ENCODE data around the gene SGPP2. TPM values are rescaled to one million over a fixed set of nuclear protein-coding genes. Genes with fewer than 3 reads are reported as not detected.
A peak's percentile ranks its signal among the peaks of the same experiment; 100 is the strongest.
"Not testable (repeated sequence)": the region's sequence is repeated elsewhere in the genome, so short reads cannot be mapped to it uniquely, and the experiment has no call there.

SGPP2 gene
- polyA plus RNA-seq, 6 donors from 2014 or later: 0.15 to 0.17 TPM; not detected in 4

- Mint-ChIP-seq H3K4me1 (no peaks in the 10 kb centered on the region), H3K27me3 (no peaks in the 10 kb centered on the region), H3K9me3 (no peaks in the 10 kb centered on the region), H3K27ac (peak overlapping the region in 1 of 6 donors; percentile 33), H3K4me3 (no peak overlapping the region), H3K36me3 (peaks cover 6 to 7% of the 10 kb centered on the region in 2 donors)
- no peak for ATAC-seq (ENCODE audit: low read depth in 2 of 2)
- no peak for DNase-seq
Observed at GRCh38 chr2:222563936-222564335, 139.6 kb downstream of the SGPP2 start.

DNA sequence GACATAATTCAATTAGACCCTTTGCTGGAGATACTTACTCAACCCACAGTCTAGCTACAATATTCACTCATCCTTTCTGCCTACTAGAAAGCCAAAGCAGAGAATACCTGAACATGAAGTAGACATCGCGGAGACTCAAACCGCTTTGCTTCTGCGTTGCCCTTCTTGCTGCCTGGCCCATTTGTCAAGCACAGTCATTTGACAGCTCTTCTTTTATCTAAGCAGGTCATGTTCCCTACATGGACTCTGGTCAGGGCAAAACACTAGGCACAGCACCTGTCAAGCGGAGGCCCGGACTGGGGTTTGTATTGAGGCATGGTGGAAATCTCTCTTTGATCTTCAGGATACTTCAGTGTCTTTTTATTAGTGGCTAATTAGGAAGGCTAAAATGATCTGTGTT lies 141.9 kb downstream of the SGPP2 start:
- Mint-ChIP-seq H3K4me1 (no peaks in the 10 kb centered on the region), H3K27ac (no peak overlapping the region), H3K4me3 (no peak overlapping the region), H3K9me3 (no peaks in the 10 kb centered on the region), H3K36me3 (peaks cover 7 to 20% of the 10 kb centered on the region in 2 donors), H3K27me3 (no peaks in the 10 kb centered on the region)
- ATAC-seq (ENCODE audit: low read depth in 2 of 2) (no peak), DNase-seq (no peak)

- Mint-ChIP-seq H3K9me3 (no peaks in the 10 kb centered on the region), H3K4me1 (no peaks in the 10 kb centered on the region), H3K27ac (no peak overlapping the region), H3K27me3 (no peaks in the 10 kb centered on the region), H3K4me3 (no peak overlapping the region), H3K36me3 (peaks cover 15 to 27% of the 10 kb centered on the region in 2 donors)
- no peak for DNase-seq
- ATAC-seq (ENCODE audit: low read depth in 2 of 2): no peak
Observed at GRCh38 chr2:222568865-222569264, 144.5 kb downstream of the SGPP2 start.

DNA sequence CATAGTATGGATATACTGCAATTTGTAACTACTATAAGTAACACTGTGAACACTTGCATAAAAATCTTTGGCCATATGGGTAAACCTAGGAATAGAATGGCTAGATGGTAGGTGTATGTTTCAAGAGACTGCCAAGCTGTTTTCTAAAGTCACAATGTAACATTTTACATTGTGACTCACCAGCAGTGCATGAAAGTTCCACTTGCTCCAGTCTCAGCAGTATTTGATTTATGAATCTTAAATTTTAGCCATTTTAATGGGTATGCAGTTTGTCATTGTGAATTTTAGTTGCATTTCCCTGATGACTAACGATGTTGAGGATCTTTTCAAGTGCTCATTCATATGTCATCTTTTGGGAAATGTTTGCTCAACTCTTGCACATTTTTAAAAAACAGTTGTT lies 145.5 kb downstream of the SGPP2 start:
- ATAC-seq (ENCODE audit: low read depth in 2 of 2) (no peak), DNase-seq (no peak)
- Mint-ChIP-seq H3K9me3 (no peaks in the 10 kb centered on the region), H3K4me1 (no peaks in the 10 kb centered on the region), H3K4me3 (no peak overlapping the region), H3K27me3 (no peaks in the 10 kb centered on the region), H3K36me3 (peaks cover 24 to 27% of the 10 kb centered on the region in 2 donors), H3K27ac (peak overlapping the region in 2 of 6 donors; percentile 65 to 81)

GRCh38 chr2:222572264-222572721 lies 147.9 kb downstream of the SGPP2 start:
- Mint-ChIP-seq H3K4me1 (no peaks in the 10 kb centered on the region), H3K27me3 (no peaks in the 10 kb centered on the region), H3K4me3 (no peak overlapping the region), H3K27ac (peak overlapping the region in 2 of 6 donors; percentile 4 to 82), H3K36me3 (peaks cover 21 to 24% of the 10 kb centered on the region in 2 donors), H3K9me3 (no peaks in the 10 kb centered on the region)
- DNase-seq (no peak), ATAC-seq (ENCODE audit: low read depth in 2 of 2) (no peak)

GRCh38 chr2:222572751-222573174 lies 148.4 kb downstream of the SGPP2 start:
- DNase-seq (no peak), ATAC-seq (ENCODE audit: low read depth in 2 of 2) (no peak)
- no peaks in the 10 kb centered on the region for H3K4me1 Mint-ChIP-seq
- H3K4me3 Mint-ChIP-seq: no peak overlapping the region
- H3K9me3 Mint-ChIP-seq: no peaks in the 10 kb centered on the region
- H3K27me3 Mint-ChIP-seq: no peaks in the 10 kb centered on the region
- peak overlapping the region in 1 of 6 donors; percentile 80 for H3K27ac Mint-ChIP-seq
- H3K36me3 Mint-ChIP-seq: peaks cover 21 to 22% of the 10 kb centered on the region in 2 donors

GRCh38 chr2:222575618-222576017 lies 151.3 kb downstream of the SGPP2 start:
- Mint-ChIP-seq H3K4me3 (no peak overlapping the region), H3K27ac (no peak overlapping the region), H3K27me3 (no peaks in the 10 kb centered on the region), H3K36me3 (peaks cover 17 to 18% of the 10 kb centered on the region in 2 donors), H3K9me3 (no peaks in the 10 kb centered on the region), H3K4me1 (peaks cover 0 to 4% (median 0%) of the 10 kb centered on the region in 3 donors)
- no peak for ATAC-seq (ENCODE audit: low read depth in 2 of 2)
- DNase-seq: no peak

GRCh38 chr2:222576171-222577081 lies 152.1 kb downstream of the SGPP2 start:
- H3K36me3 Mint-ChIP-seq: peaks cover 14 to 17% of the 10 kb centered on the region in 2 donors

GRCh38 chr2:222577341-222577740 lies 153.0 kb downstream of the SGPP2 start:
- Mint-ChIP-seq H3K9me3 (no peaks in the 10 kb centered on the region), H3K36me3 (peaks cover 9 to 18% of the 10 kb centered on the region in 2 donors), H3K27ac (no peak overlapping the region), H3K4me1 (peaks cover 0 to 9% (median 0%) of the 10 kb centered on the region in 3 donors), H3K4me3 (no peak overlapping the region), H3K27me3 (no peaks in the 10 kb centered on the region)
- ATAC-seq (ENCODE audit: low read depth in 2 of 2) (no peak), DNase-seq (no peak)

More at GRCh38 chr2:222576171-222577081, 152.1 kb downstream of the SGPP2 start:
- H3K4me1 Mint-ChIP-seq: peaks cover 0 to 9% (median 0%) of the 10 kb centered on the region in 3 donors
- DNase-seq: no peak
- H3K9me3 Mint-ChIP-seq: no peaks in the 10 kb centered on the region
- no peaks in the 10 kb centered on the region for H3K27me3 Mint-ChIP-seq
- no peak overlapping the region for H3K4me3 Mint-ChIP-seq
- no peak for ATAC-seq (ENCODE audit: low read depth in 2 of 2)
- H3K27ac Mint-ChIP-seq: peak overlapping the region in 3 of 6 donors; percentile 14 to 79 (median 50)

DNA sequence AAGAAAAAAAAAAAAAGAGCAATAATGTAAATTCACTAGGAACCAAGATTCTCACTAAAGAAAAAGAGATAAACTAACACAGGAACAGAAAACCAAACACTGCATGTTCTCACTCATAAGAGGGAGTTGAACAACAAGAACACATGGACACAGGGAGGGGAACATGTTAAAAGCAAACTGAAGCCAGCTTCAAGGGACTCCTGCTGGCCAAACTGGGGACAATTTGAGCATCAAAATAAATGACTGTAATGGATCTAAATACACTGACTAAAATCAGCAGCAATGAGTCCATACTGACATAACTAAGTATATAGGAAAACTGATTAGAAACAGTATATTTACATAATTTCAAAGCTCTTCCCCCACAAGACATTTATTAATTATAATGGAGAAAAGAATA lies 158.6 kb downstream of the SGPP2 start:
- Mint-ChIP-seq H3K9me3 (peaks cover 0 to 4% (median 0%) of the 10 kb centered on the region in 7 donors), H3K4me3 (no peak overlapping the region), H3K36me3 (peaks cover 23 to 40% of the 10 kb centered on the region in 2 donors), H3K27ac (no peak overlapping the region), H3K4me1 (peaks cover 4 to 13% (median 12%) of the 10 kb centered on the region in 3 donors), H3K27me3 (no peaks in the 10 kb centered on the region)
- ATAC-seq (ENCODE audit: low read depth in 2 of 2) (no peak), DNase-seq (no peak)

GRCh38 chr2:222584589-222584988 lies 160.2 kb downstream of the SGPP2 start:
- H3K27me3 Mint-ChIP-seq; H3K4me3 Mint-ChIP-seq; DNase-seq; ATAC-seq (ENCODE audit: low read depth in 2 of 2); H3K9me3 Mint-ChIP-seq; H3K27ac Mint-ChIP-seq: not testable (repeated sequence)
- H3K4me1 Mint-ChIP-seq: peaks cover 4 to 13% (median 12%) of the 10 kb centered on the region in 3 donors
- peaks cover 23 to 35% of the 10 kb centered on the region in 2 donors for H3K36me3 Mint-ChIP-seq

DNA sequence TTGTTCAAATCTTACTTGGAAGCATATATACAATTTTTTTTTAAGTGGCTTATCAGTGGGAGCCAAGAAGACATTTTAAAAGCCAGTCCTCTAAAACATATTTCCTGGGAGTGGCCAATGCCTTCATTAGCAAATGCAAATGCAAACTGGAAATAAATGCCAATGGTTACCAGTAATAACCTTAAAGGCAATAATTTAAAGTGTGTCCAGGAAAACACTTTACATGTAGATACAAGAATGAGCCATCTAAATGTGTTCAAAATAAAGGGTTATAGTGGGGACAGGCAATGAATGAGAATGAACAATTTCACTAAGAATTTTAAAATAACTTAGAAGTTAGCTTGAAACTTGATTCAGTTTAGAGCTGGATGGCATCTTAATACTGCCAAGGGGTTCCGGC lies 167.3 kb downstream of the SGPP2 start:
- peaks cover 0 to 9% (median 2%) of the 10 kb centered on the region in 7 donors for H3K9me3 Mint-ChIP-seq
- H3K27me3 Mint-ChIP-seq: no peaks in the 10 kb centered on the region
- H3K27ac Mint-ChIP-seq: peak overlapping the region in 2 of 6 donors; percentile 38 to 84
- DNase-seq (no peak), ATAC-seq (ENCODE audit: low read depth in 2 of 2) (no peak)
- peaks cover 23 to 46% of the 10 kb centered on the region in 2 donors for H3K36me3 Mint-ChIP-seq
- H3K4me1 Mint-ChIP-seq: peaks cover 0 to 7% (median 2%) of the 10 kb centered on the region in 3 donors
- H3K4me3 Mint-ChIP-seq: no peak overlapping the region

DNA sequence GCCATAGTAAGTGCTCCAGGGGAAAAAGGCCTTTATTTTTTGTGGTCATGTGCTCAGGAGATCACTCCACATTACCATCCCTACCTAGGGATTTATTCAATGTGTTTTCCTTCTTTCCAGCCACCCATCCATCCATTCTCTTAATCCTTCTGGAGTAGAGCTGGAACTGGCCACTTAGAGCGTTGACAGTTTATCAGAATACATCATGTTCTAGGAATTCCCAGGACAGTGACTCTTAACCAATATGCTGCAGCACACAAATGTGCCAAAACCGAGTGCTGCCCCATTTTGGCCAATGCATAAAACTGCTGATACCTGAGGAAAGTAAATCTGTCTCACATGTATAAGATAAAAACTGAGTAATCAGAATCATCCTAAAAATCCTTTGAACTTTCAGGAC lies 167.8 kb downstream of the SGPP2 start:
- H3K4me3 Mint-ChIP-seq: no peak overlapping the region
- peaks cover 0 to 5% (median 2%) of the 10 kb centered on the region in 3 donors for H3K4me1 Mint-ChIP-seq
- no peak overlapping the region for H3K27ac Mint-ChIP-seq
- no peak for ATAC-seq (ENCODE audit: low read depth in 2 of 2)
- H3K27me3 Mint-ChIP-seq: no peaks in the 10 kb centered on the region
- H3K36me3 Mint-ChIP-seq: peaks cover 18 to 42% of the 10 kb centered on the region in 2 donors
- no peak for DNase-seq
- peaks cover 0 to 8% (median 2%) of the 10 kb centered on the region in 7 donors for H3K9me3 Mint-ChIP-seq

DNA sequence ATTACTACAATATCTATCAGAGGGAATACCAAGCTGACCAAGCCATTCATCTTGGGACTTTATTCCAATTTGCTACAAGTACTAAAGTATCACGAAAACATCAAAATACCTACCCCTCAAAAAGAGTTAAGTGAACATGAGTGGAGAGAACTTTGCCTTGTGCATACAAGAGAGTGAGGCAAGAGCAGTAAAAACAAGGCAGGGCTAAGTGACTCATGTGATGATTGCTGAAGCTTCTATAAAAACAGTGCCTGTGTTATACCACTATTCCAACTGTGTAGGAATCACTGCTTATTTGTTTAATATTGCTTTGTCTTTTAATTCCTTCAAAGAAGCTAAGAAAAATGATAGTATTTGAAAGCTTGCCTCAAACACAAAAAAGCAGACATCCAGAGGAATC lies 170.3 kb downstream of the SGPP2 start:
- Mint-ChIP-seq H3K27me3 (no peaks in the 10 kb centered on the region), H3K9me3 (peaks cover 0 to 2% (median 0%) of the 10 kb centered on the region in 7 donors), H3K27ac (peak overlapping the region in 2 of 6 donors; percentile 1 to 29), H3K4me3 (no peak overlapping the region), H3K36me3 (peaks cover 31 to 51% of the 10 kb centered on the region in 2 donors), H3K4me1 (no peaks in the 10 kb centered on the region)
- DNase-seq (no peak), ATAC-seq (ENCODE audit: low read depth in 2 of 2) (no peak)
